Heart left ventricle (tissue), 13 donors: ENCODE measurements around the gene KCNMB4.

Experiments used
- POLR2A ChIP-seq, 2 donors: fragments of 450-650 bp; IDR thresholded peaks; one replicate each; pipeline ENCODE4 v1.6.1; 2017; ENCODE audit warnings: antibody characterized with exemption in 2 of 2, mild to moderate bottlenecking in 2 of 2, moderate library complexity in 2 of 2
- TF ChIP-seq, protein P1 (sequence below), 12 donors: fragments of 200-600 bp; sonication (generic) in 4 of 12; IDR thresholded peaks; one replicate each; pipeline versions ENCODE4 v1.5.0 to v1.8.0; 2018 to 2022; ENCODE audit warnings: antibody characterized with exemption in 12 of 12, mild to moderate bottlenecking in 5 of 12
- donor health status: ischemic (EF 13 %, LVEDD 7.1; RV severe dilation, severe dysfunction).
- donor health status: DM: no; HTN: yes; CAD: no.
- donor health status: DM: no; HTN: no; CAD: no.
- donor health status: ischemic (EF 25% LVEDD 6.9; RV normal size, moderate dysfunction).
- donor health status: ischemic (EF 25% LVEDD 5.7; RV mildly dilated, moderate dysfunction).
- donor health status: ischemic (EF 35%, LVEDD 5.7; RV mildly dilated, moderate dysfunction).
- donor health status: nonischemic (EF 11% LVEDD 7.7; RV severe dilation, severe dysfunction).
- donor health status: DM: yes; HTN: yes; CAD: no.
- donor health status: PGD.
- donor health status: ischemic (EF 29% LVEDD 5.4; RV normal size, mild dysfunction).
- donor health status: nonischemic (EF 23%, LVEDD 6.1; RV moderate dilation, normal function).

DNA sequence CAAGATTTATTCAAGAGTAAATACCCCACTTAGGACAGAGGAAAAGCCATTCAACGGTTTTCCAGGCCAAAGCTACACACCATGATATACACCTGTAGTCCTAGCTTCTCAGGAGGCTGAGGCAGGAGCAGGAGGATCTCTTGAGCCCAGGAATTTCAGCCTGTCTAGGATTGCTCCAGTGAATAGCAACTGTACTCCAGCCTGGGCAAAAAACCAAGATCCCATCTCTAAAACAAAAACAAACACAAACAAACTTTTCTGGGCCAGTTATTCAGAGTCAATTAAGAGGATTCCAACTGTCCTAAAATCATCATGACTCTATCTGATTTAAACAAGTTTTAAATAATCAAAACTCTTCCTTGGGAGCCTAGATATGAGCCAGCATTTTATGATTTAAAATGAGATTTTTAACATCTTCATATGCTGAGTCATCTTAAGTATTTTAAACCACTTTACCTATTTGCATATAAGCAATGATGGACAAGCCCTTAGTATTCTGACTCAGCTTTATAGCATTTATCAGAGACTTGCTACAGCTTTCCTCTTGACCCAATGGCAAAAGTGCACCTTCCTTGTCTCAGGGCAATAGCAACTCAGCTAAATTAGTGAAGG, 77.1 kb downstream of the KCNMB4 start:
- TF ChIP-seq, protein P1, sequence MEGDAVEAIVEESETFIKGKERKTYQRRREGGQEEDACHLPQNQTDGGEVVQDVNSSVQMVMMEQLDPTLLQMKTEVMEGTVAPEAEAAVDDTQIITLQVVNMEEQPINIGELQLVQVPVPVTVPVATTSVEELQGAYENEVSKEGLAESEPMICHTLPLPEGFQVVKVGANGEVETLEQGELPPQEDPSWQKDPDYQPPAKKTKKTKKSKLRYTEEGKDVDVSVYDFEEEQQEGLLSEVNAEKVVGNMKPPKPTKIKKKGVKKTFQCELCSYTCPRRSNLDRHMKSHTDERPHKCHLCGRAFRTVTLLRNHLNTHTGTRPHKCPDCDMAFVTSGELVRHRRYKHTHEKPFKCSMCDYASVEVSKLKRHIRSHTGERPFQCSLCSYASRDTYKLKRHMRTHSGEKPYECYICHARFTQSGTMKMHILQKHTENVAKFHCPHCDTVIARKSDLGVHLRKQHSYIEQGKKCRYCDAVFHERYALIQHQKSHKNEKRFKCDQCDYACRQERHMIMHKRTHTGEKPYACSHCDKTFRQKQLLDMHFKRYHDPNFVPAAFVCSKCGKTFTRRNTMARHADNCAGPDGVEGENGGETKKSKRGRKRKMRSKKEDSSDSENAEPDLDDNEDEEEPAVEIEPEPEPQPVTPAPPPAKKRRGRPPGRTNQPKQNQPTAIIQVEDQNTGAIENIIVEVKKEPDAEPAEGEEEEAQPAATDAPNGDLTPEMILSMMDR (IDR thresholded peaks at IDR 0.05) = no peak
- TF ChIP-seq POLR2A (IDR thresholded peaks at IDR 0.05) = no peak
